Muscle layer of duodenum (tissue), 2 donors: ENCODE data around the gene IRF2BP1.
A peak's percentile ranks its signal among the peaks of the same experiment; 100 is the strongest.

Experiments
- H3K27ac ChIP-seq: one replicate; pipeline ENCODE4 v1.7.0; 2013; ENCODE audit warnings: mild to moderate bottlenecking, low read length
- H3K27me3 ChIP-seq: one replicate; pipeline ENCODE4 v1.7.0; 2013; ENCODE audit warnings: low read depth, mild to moderate bottlenecking, control low read depth, low read length
- H3K36me3 ChIP-seq, 2 donors: one replicate each; pipeline ENCODE4 v1.7.0; 2013; ENCODE audit warnings: low read length in 2 of 2, control low read depth in 1 of 2, mild to moderate bottlenecking in 1 of 2; ENCODE audit not compliant: insufficient read depth in 2 of 2, control insufficient read depth in 1 of 2
- H3K4me1 ChIP-seq, 2 donors: one replicate each; pipeline ENCODE4 v1.7.0; 2013; ENCODE audit warnings: low read length in 2 of 2, mild to moderate bottlenecking in 2 of 2, control low read depth in 1 of 2, moderate library complexity in 1 of 2; ENCODE audit not compliant: insufficient read depth in 2 of 2, control insufficient read depth in 1 of 2
- H3K4me3 ChIP-seq, 2 donors: one replicate each; pipeline ENCODE4 v1.7.0; 2013; ENCODE audit warnings: low read length in 2 of 2, low read depth in 1 of 2, mild to moderate bottlenecking in 1 of 2
- H3K9me3 ChIP-seq, 2 donors: one replicate each; pipeline ENCODE4 v1.7.0; 2013; ENCODE audit warnings: low read length in 2 of 2, control low read depth in 1 of 2, mild to moderate bottlenecking in 1 of 2; ENCODE audit not compliant: control insufficient read depth in 1 of 2
- donor health status: healthy.

IRF2BP1 gene

GRCh38 chr19:45885556-45886426, at the start of gene IRF2BP1:
Gene IRF2BP1, minus strand, starts transcription at chr19:45886141. Its CDS starts 367 bp downstream, at chr19:45885774.
- H3K4me1 ChIP-seq, result peaks cover 3 to 38% of the 10 kb centered on the region in 2 donors
- peaks cover 0 to 5% of the 10 kb centered on the region in 2 donors for H3K36me3 ChIP-seq
- H3K27ac ChIP-seq, result peak within 1 kb of the TSS; percentile 94
- H3K27me3 ChIP-seq, result no peaks in the 10 kb centered on the region
- peak within 1 kb of the TSS; percentile 73 to 83 for H3K4me3 ChIP-seq
- H3K9me3 ChIP-seq, result no peaks in the 10 kb centered on the region

- H3K27me3 ChIP-seq, result peaks cover 18% of the 10 kb centered on the region
- peaks cover 0 to 2% of the 10 kb centered on the region in 2 donors for H3K9me3 ChIP-seq
- no peak overlapping the region for H3K4me3 ChIP-seq
- H3K4me1 ChIP-seq, result no peaks in the 10 kb centered on the region
- H3K36me3 ChIP-seq, result no peaks in the 10 kb centered on the region
- H3K27ac ChIP-seq, result no peak overlapping the region
Observed at GRCh38 chr19:45935267-45935666, 49.3 kb upstream of the IRF2BP1 start.

- Histone ChIP-seq H3K4me3 (no peak overlapping the region), H3K27me3 (peaks cover 17% of the 10 kb centered on the region), H3K9me3 (peaks cover 0 to 2% of the 10 kb centered on the region in 2 donors)
Observed at GRCh38 chr19:45934551-45935230, 48.8 kb upstream of the IRF2BP1 start.

GRCh38 chr19:45933759-45934158, 47.8 kb upstream of the IRF2BP1 start:
- Histone ChIP-seq H3K27ac (no peak overlapping the region), H3K4me1 (no peaks in the 10 kb centered on the region), H3K9me3 (peaks cover 0 to 2% of the 10 kb centered on the region in 2 donors), H3K27me3 (peaks cover 9% of the 10 kb centered on the region), H3K36me3 (no peaks in the 10 kb centered on the region), H3K4me3 (no peak overlapping the region)

More at GRCh38 chr19:45934551-45935230, 48.8 kb upstream of the IRF2BP1 start:
- H3K36me3 ChIP-seq, result no peaks in the 10 kb centered on the region
- H3K4me1 ChIP-seq, result no peaks in the 10 kb centered on the region
- H3K27ac ChIP-seq, result no peak overlapping the region

GRCh38 chr19:45931055-45931454, 45.1 kb upstream of the IRF2BP1 start:
- H3K9me3 ChIP-seq, result no peaks in the 10 kb centered on the region
- peaks cover 9% of the 10 kb centered on the region for H3K27me3 ChIP-seq
- no peaks in the 10 kb centered on the region for H3K36me3 ChIP-seq
- H3K4me3 ChIP-seq, result no peak overlapping the region
- peaks cover 0 to 3% of the 10 kb centered on the region in 2 donors for H3K4me1 ChIP-seq
- no peak overlapping the region for H3K27ac ChIP-seq

GRCh38 chr19:45929247-45929646, 43.3 kb upstream of the IRF2BP1 start:
- Histone ChIP-seq H3K4me1 (peaks cover 0 to 3% of the 10 kb centered on the region in 2 donors), H3K9me3 (no peaks in the 10 kb centered on the region), H3K36me3 (no peaks in the 10 kb centered on the region), H3K4me3 (no peak overlapping the region), H3K27ac (no peak overlapping the region), H3K27me3 (no peaks in the 10 kb centered on the region)

GRCh38 chr19:45927565-45928261, 41.8 kb upstream of the IRF2BP1 start:
- no peak overlapping the region for H3K4me3 ChIP-seq
- no peaks in the 10 kb centered on the region for H3K36me3 ChIP-seq
- H3K27ac ChIP-seq, result no peak overlapping the region
- H3K9me3 ChIP-seq, result no peaks in the 10 kb centered on the region
- no peaks in the 10 kb centered on the region for H3K27me3 ChIP-seq
- H3K4me1 ChIP-seq, result peaks cover 0 to 3% of the 10 kb centered on the region in 2 donors

- Histone ChIP-seq H3K9me3 (no peaks in the 10 kb centered on the region), H3K27me3 (no peaks in the 10 kb centered on the region), H3K27ac (no peak overlapping the region), H3K4me1 (peaks cover 0 to 3% of the 10 kb centered on the region in 2 donors), H3K4me3 (no peak overlapping the region), H3K36me3 (no peaks in the 10 kb centered on the region)
Observed at GRCh38 chr19:45924891-45925447, 39.0 kb upstream of the IRF2BP1 start.

GRCh38 chr19:45922281-45922680, 36.3 kb upstream of the IRF2BP1 start:
- Histone ChIP-seq H3K9me3 (no peaks in the 10 kb centered on the region), H3K27ac (no peak overlapping the region), H3K4me1 (no peaks in the 10 kb centered on the region), H3K4me3 (no peak overlapping the region), H3K36me3 (no peaks in the 10 kb centered on the region), H3K27me3 (no peaks in the 10 kb centered on the region)

- Histone ChIP-seq H3K27ac (no peak overlapping the region), H3K4me3 (no peak overlapping the region), H3K36me3 (no peaks in the 10 kb centered on the region), H3K9me3 (no peaks in the 10 kb centered on the region), H3K27me3 (no peaks in the 10 kb centered on the region), H3K4me1 (no peaks in the 10 kb centered on the region)
Observed at GRCh38 chr19:45920458-45920857, 34.5 kb upstream of the IRF2BP1 start.

GRCh38 chr19:45919678-45920077, 33.7 kb upstream of the IRF2BP1 start:
- Histone ChIP-seq H3K4me3 (no peak overlapping the region), H3K36me3 (no peaks in the 10 kb centered on the region), H3K27me3 (no peaks in the 10 kb centered on the region)

More at GRCh38 chr19:45919678-45920077, 33.7 kb upstream of the IRF2BP1 start:
- Histone ChIP-seq H3K9me3 (no peaks in the 10 kb centered on the region), H3K27ac (no peak overlapping the region), H3K4me1 (no peaks in the 10 kb centered on the region)
